HFF-Myc (cell line): ENCODE results near the gene HPGDS.
"Not testable (repeated sequence)": the region's sequence is repeated elsewhere in the genome, so short reads cannot be mapped to it uniquely, and the experiment has no call there.

Experiments
- DNase-seq: peaks from one replicate; pipeline ENCODE4 v3.0.0-alpha.2; 2011; ENCODE audit warnings: low read depth; ENCODE audit errors: extremely low read depth
- H3K4me3 ChIP-seq: replicated peaks from 2 replicates; pipeline ENCODE4 v1.5.1; 2011; ENCODE audit warnings: low read depth, mild to moderate bottlenecking, control low read depth, low read length
- CTCF ChIP-seq: IDR thresholded peaks from 2 replicates; pipeline ENCODE4 v1.5.1; 2012; ENCODE audit warnings: mild to moderate bottlenecking, low read depth, low read length, control low read depth; ENCODE audit errors: missing control alignments

HPGDS gene

DNA sequence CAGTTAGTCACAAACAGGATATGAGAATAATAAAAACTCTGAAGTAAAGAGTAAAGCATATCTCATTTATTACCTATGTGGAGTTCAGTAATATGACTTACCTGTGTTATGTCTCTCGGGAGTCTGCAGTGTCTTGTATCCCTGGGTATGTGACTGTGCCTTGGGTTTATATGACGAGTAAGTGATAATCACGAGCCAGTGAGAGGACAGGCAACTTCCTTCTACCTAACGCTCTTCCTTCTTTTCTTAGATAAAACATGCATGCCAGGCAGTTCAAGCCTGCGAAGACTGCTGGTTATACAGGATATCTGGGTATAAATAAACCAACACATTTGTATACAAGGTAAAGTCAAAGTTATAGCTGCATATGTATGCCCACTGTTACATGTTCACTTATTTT is at the start of gene HPGDS:
HPGDS (minus strand) TSS at position 143 of the 400 bp plus-strand sequence. CDS start 8,207 bp downstream, outside the sequence.
- DNase-seq = no peak
- no peak for TF ChIP-seq CTCF
- no peak within 1 kb of the TSS for H3K4me3 ChIP-seq

GRCh38 chr4:94390804-94391410 is 48.3 kb upstream of the HPGDS start:
- DNase-seq = no peak
- peak; percentile 41 for TF ChIP-seq CTCF
- no peak overlapping the region for H3K4me3 ChIP-seq

DNA sequence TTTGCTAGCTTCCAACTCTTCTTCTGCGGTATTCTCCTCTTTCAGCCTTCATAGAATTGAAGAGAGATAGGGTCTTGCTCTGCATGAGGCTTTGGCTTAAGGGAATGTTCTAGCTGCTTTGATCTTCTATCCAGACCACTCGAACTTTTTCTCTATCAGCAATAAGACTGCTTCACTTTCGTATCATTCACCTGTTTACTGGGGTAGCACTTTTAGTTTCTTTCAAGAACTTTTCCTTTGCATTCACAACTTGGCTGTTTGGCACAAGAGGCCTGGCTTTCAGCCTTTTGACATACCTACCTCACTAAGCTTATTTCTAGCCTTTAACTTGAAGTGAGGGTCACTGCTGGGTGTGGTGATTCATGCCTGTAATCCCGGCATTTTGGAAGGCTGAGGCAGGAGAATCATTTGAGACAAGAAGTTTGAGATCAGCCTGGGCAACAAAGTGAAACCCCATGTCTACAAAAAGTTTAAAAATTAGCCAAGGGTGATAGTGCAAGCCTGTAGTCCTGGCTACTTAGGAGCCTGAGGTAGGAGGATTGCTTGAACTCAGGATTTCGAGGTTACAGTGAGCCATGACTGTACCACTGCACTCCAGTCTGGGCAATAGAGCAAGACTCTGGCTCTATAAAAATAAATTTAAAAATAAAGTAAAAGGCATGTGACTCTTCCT is 47.1 kb upstream of the HPGDS start:
- no peak overlapping the region for H3K4me3 ChIP-seq
- no peak for DNase-seq
- no peak for TF ChIP-seq CTCF

DNA sequence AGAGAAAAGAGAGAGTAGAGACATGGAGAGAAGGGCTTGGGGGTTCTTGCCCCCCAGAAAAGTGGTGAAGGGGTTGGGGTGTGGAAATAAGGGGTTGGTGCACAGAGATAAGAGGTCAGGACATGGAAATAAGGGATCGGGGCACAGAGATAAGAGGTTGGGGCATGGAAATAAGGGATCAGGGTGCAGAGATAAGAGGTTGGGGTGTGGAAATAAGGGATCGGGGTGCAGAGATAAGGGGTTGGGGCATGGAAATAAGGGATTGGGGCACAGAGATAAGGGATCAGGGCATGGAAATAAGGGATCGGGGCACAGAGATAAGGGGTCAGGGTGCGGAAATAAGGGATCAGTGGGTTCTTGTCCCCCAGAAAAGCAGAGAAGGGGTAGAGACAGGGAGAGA is 45.3 kb upstream of the HPGDS start:
- H3K4me3 ChIP-seq, DNase-seq: not testable (repeated sequence)

GRCh38 chr4:94385452-94385851 is 42.8 kb upstream of the HPGDS start:
- not testable (repeated sequence) for DNase-seq, H3K4me3 ChIP-seq

GRCh38 chr4:94382891-94383290 is 40.3 kb upstream of the HPGDS start:
- DNase-seq, H3K4me3 ChIP-seq: not testable (repeated sequence)

DNA sequence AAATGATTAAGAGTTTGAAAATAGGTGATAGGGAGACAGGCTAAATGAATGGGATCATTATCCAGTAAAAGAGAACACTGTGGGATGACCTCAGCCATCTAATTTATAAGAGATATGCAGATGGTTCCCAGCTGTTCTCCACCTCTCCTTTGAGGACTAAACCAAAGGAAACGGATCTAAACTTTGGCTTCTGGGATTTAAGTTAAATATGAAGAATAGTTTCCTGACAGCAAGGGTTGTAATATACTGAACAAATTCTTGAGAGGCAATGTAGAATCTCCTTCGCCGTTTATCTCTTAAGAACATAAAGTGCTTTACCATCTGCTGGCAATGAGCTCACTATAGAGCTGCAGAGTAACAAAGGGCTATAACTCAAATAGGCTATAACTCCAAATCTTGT is 35.4 kb upstream of the HPGDS start:
- TF ChIP-seq CTCF = no peak
- H3K4me3 ChIP-seq = no peak overlapping the region
- no peak for DNase-seq

DNA sequence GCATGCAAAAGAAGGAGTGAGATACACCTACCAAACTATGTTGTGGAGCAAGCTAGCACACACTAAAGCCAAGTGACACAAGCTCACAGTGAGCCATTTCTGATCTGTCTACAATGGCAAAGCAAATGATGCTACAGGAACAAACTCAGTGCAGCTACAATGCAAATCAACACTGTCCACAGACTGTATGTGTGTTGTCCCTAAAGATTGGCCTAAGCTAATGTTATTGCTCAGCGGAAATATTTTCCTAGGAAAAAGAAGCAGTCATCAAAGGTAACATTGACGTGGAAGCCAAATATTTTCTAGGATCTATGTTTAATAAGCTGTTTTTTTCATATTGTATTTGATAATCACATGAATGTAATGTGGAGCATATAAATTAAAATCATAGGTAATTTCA is 34.7 kb upstream of the HPGDS start:
- TF ChIP-seq CTCF = no peak
- H3K4me3 ChIP-seq = no peak overlapping the region

More for the DNA sequence above, 34.7 kb upstream of the HPGDS start:
- no peak for DNase-seq
